Neural cell (in vitro differentiated cells): ENCODE results near the gene PDZRN3. TPM values are rescaled to one million over a fixed set of nuclear protein-coding genes. Genes with fewer than 3 reads are reported as not detected.

Experiments
- H2AFZ ChIP-seq: fragments of 200-600, 300-800 bp; sonication (generic), shearing (Covaris generic); 2 replicates; pipeline ENCODE4 v1.6.0; 2014; ENCODE audit warnings: low read depth, mild to moderate bottlenecking, antibody characterized with exemption, low read length, moderate library complexity
- H3F3A ChIP-seq: fragments of 200-600 bp; shearing (Covaris generic); 2 replicates; pipeline ENCODE4 v1.6.1; 2016; ENCODE audit warnings: mild to moderate bottlenecking, moderate library complexity, mixed read lengths, antibody characterized with exemption, low read length; ENCODE audit not compliant: insufficient read depth, poor library complexity, severe bottlenecking
- H3K27ac ChIP-seq: fragments of 200-600, 300-800 bp; sonication (generic), shearing (Covaris generic); 2 replicates; pipeline ENCODE4 v1.5.1; 2014; ENCODE audit warnings: mild to moderate bottlenecking, low read length, moderate library complexity
- H3K27me3 ChIP-seq: fragments of 300-800, 200-600 bp; sonication (generic), shearing (Covaris generic); 2 replicates; pipeline ENCODE4 v1.6.0; 2014; ENCODE audit warnings: mild to moderate bottlenecking, low read depth, low read length, moderate library complexity; ENCODE audit not compliant: insufficient read depth
- H3K36me3 ChIP-seq: fragments of 300-800, 200-600 bp; sonication (generic), shearing (Covaris generic); 2 replicates; pipeline ENCODE4 v1.5.1; 2014; ENCODE audit warnings: mild to moderate bottlenecking, antibody characterized with exemption, low read length, moderate library complexity; ENCODE audit not compliant: insufficient read depth
- H3K4me2 ChIP-seq: fragments of 300-800, 200-600 bp; sonication (generic), shearing (Covaris generic); 2 replicates; pipeline ENCODE4 v1.6.0; 2014; ENCODE audit warnings: mild to moderate bottlenecking, low read length
- H3K4me3 ChIP-seq: fragments of 300-800, 200-600 bp; sonication (generic), shearing (Covaris generic); 2 replicates; pipeline ENCODE4 v1.5.1; 2014; ENCODE audit warnings: mild to moderate bottlenecking, low read length, moderate library complexity
- H3K79me2 ChIP-seq: fragments of 200-600 bp; shearing (Covaris generic); replicated peaks from 2 replicates; pipeline ENCODE4 v1.6.0; 2014; ENCODE audit warnings: mild to moderate bottlenecking, low read length, moderate library complexity; ENCODE audit not compliant: insufficient read depth
- H3K9ac ChIP-seq: fragments of 300-800, 200-600 bp; sonication (generic), shearing (Covaris generic); 2 replicates; pipeline ENCODE4 v1.6.1; 2016; ENCODE audit warnings: mild to moderate bottlenecking, low read length, mixed read lengths
- H3K9me2 ChIP-seq: fragments of 200-600 bp; shearing (Covaris generic); 2 replicates; pipeline ENCODE4 v1.6.1; 2016; ENCODE audit warnings: mild to moderate bottlenecking, low read length, mixed read lengths; ENCODE audit not compliant: insufficient read depth
- H3K9me3 ChIP-seq: fragments of 200-600, 300-800 bp; sonication (generic), shearing (Covaris generic); 2 replicates; pipeline ENCODE4 v1.6.1; 2016; ENCODE audit warnings: mild to moderate bottlenecking, mixed run types, low read length, moderate library complexity, mixed read lengths
- H4K20me1 ChIP-seq: fragments of 200-600 bp; shearing (Covaris generic); 2 replicates; pipeline ENCODE4 v1.6.1; 2016; ENCODE audit warnings: mild to moderate bottlenecking, mixed run types; ENCODE audit not compliant: insufficient read depth
- EP300 ChIP-seq: fragments of 450-650 bp; conservative IDR thresholded peaks from 2 replicates; pipeline ENCODE4 v1.6.1; 2014; ENCODE audit warnings: antibody characterized with exemption, mild to moderate bottlenecking, moderate library complexity; ENCODE audit not compliant: poor library complexity, severe bottlenecking
- EZH2 ChIP-seq: fragments of 200-600, 300-800 bp; shearing (Covaris generic), sonication (generic); IDR thresholded peaks from 2 replicates; pipeline ENCODE4 v1.6.1; 2014; ENCODE audit warnings: antibody characterized with exemption, low read length, borderline replicate concordance, mild to moderate bottlenecking; ENCODE audit not compliant: insufficient read depth, poor library complexity, severe bottlenecking
- MXI1 ChIP-seq: fragments of 450-650 bp; conservative IDR thresholded peaks from 2 replicates; pipeline ENCODE4 v1.6.1; 2014; ENCODE audit warnings: antibody characterized with exemption, mild to moderate bottlenecking; ENCODE audit not compliant: poor library complexity, severe bottlenecking
- POLR2AphosphoS5 ChIP-seq: IDR thresholded peaks from 2 replicates; pipeline ENCODE4 v1.6.1; 2012
- RAD21 ChIP-seq: fragments of 450-650 bp; conservative IDR thresholded peaks from 2 replicates; pipeline ENCODE4 v1.6.1; 2014; ENCODE audit warnings: antibody characterized with exemption, mild to moderate bottlenecking, moderate library complexity
- SMC3 ChIP-seq: fragments of 450-650 bp; conservative IDR thresholded peaks from 2 replicates; pipeline ENCODE4 v1.6.1; 2014; ENCODE audit warnings: antibody characterized with exemption, mild to moderate bottlenecking, moderate library complexity; ENCODE audit not compliant: poor library complexity
- TAF1 ChIP-seq: IDR thresholded peaks from 2 replicates; pipeline ENCODE4 v1.6.1; 2012; ENCODE audit warnings: low read depth
- polyA plus RNA-seq: library from polyadenylated mRNA; depleted of rRNA; stranded (reverse); fragments of >200 nt; gene quantifications from 2 replicates; pipeline ENCODE4 v1.2.3, GENCODE V29; 2014
- TF ChIP-seq, protein P1 (sequence below): IDR thresholded peaks from 2 replicates; pipeline ENCODE4 v1.6.1; 2012; ENCODE audit warnings: borderline replicate concordance
- TF ChIP-seq, protein P2 (sequence below): fragments of 450-650 bp; IDR thresholded peaks from 2 replicates; pipeline ENCODE4 v1.5.1; 2014; ENCODE audit warnings: antibody characterized with exemption, mild to moderate bottlenecking, moderate library complexity; ENCODE audit not compliant: poor library complexity, severe bottlenecking

PDZRN3 gene
- polyA plus RNA-seq, 1 donor from 2014 or later: 1.1 TPM

DNA sequence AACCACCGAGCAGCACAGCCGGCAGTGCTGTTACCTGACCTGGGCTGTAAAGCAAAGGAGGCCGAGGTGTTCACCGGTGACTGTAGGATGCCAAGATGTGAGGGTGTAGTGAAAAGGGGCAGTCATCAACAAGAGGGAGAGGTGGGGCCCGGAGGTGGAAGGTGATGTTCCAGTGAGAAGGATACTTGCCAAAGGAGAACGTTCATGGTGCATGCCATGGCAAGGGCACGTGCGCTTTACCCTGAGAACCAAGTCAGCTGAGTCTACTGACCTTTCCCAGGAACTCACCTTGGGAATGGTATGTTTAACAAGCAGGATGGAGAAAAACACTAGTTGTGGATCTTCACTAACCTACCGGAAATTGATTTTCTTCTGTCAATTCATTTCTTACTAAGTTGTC, 211.1 kb downstream of the PDZRN3 start:
- Histone ChIP-seq H3K9ac (no peak overlapping the region), H3K27ac (no peak overlapping the region), H3F3A (no peaks in the 10 kb centered on the region), H3K4me3 (no peak overlapping the region), H3K9me3 (no peaks in the 10 kb centered on the region), H3K9me2 (no peaks in the 10 kb centered on the region), H4K20me1 (no peaks in the 10 kb centered on the region), H3K36me3 (no peaks in the 10 kb centered on the region), H3K79me2 (no peaks in the 10 kb centered on the region), H2AFZ (no peak overlapping the region), H3K4me2 (no peak overlapping the region), H3K27me3 (no peaks in the 10 kb centered on the region)
- TF ChIP-seq EP300 (no peak), RAD21 (no peak), EZH2 (no peak), MXI1 (no peak), POLR2AphosphoS5 (no peak), TAF1 (no peak), SMC3 (no peak)
- TF ChIP-seq, protein P1, sequence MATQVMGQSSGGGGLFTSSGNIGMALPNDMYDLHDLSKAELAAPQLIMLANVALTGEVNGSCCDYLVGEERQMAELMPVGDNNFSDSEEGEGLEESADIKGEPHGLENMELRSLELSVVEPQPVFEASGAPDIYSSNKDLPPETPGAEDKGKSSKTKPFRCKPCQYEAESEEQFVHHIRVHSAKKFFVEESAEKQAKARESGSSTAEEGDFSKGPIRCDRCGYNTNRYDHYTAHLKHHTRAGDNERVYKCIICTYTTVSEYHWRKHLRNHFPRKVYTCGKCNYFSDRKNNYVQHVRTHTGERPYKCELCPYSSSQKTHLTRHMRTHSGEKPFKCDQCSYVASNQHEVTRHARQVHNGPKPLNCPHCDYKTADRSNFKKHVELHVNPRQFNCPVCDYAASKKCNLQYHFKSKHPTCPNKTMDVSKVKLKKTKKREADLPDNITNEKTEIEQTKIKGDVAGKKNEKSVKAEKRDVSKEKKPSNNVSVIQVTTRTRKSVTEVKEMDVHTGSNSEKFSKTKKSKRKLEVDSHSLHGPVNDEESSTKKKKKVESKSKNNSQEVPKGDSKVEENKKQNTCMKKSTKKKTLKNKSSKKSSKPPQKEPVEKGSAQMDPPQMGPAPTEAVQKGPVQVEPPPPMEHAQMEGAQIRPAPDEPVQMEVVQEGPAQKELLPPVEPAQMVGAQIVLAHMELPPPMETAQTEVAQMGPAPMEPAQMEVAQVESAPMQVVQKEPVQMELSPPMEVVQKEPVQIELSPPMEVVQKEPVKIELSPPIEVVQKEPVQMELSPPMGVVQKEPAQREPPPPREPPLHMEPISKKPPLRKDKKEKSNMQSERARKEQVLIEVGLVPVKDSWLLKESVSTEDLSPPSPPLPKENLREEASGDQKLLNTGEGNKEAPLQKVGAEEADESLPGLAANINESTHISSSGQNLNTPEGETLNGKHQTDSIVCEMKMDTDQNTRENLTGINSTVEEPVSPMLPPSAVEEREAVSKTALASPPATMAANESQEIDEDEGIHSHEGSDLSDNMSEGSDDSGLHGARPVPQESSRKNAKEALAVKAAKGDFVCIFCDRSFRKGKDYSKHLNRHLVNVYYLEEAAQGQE: no peak
- TF ChIP-seq, protein P2, sequence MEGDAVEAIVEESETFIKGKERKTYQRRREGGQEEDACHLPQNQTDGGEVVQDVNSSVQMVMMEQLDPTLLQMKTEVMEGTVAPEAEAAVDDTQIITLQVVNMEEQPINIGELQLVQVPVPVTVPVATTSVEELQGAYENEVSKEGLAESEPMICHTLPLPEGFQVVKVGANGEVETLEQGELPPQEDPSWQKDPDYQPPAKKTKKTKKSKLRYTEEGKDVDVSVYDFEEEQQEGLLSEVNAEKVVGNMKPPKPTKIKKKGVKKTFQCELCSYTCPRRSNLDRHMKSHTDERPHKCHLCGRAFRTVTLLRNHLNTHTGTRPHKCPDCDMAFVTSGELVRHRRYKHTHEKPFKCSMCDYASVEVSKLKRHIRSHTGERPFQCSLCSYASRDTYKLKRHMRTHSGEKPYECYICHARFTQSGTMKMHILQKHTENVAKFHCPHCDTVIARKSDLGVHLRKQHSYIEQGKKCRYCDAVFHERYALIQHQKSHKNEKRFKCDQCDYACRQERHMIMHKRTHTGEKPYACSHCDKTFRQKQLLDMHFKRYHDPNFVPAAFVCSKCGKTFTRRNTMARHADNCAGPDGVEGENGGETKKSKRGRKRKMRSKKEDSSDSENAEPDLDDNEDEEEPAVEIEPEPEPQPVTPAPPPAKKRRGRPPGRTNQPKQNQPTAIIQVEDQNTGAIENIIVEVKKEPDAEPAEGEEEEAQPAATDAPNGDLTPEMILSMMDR: no peak

DNA sequence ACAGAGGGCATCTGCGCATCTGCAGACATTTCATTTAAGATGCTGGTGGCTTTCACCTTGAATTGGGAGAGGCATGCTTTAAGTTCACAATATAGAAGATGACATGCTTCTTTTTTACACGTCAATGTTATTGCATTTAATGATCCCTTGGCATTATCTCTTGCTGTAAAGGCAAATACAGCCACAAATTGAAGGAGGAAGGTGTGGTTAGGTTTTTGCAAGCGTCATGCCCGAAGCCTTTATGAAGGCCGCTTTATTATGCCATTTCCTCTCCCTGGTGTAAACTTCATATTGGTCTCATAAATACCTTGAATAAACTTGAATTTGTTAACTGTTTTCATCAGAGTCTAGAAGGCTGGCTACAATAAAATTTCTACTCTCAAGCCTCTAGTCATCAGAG, 212.7 kb downstream of the PDZRN3 start:
- H3K4me3 ChIP-seq: no peak overlapping the region
- no peaks in the 10 kb centered on the region for H3F3A ChIP-seq
- H3K9ac ChIP-seq: no peak overlapping the region
- TF ChIP-seq EZH2 (no peak), POLR2AphosphoS5 (no peak)
- no peak overlapping the region for H2AFZ ChIP-seq
- no peaks in the 10 kb centered on the region for H3K9me3 ChIP-seq
- no peak overlapping the region for H3K27ac ChIP-seq
- no peaks in the 10 kb centered on the region for H4K20me1 ChIP-seq
- no peaks in the 10 kb centered on the region for H3K79me2 ChIP-seq
- H3K27me3 ChIP-seq: no peaks in the 10 kb centered on the region
- no peak overlapping the region for H3K4me2 ChIP-seq
- H3K36me3 ChIP-seq: no peaks in the 10 kb centered on the region
- no peaks in the 10 kb centered on the region for H3K9me2 ChIP-seq

DNA sequence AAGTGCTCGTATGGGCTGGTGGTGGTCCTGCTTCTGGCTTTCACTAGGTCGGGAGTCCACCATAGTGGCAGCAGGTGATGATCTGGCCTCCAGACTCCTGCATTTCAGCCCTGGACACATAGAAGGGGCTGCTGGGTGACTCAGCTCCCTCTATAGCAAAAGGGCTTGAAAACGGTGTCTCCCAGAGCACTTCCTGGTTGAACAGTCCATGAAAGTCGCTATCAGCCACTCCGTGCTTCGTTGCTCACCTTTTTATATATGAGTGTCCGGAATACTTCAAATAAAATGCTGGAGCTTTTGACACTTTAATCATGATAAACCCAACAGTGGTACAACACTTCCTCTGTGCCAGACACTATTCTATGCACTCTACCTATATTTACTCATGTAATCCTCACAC, 213.2 kb downstream of the PDZRN3 start:
- Histone ChIP-seq H3K79me2 (no peaks in the 10 kb centered on the region), H3K9me3 (no peaks in the 10 kb centered on the region)
- TF ChIP-seq EP300 (no peak), EZH2 (no peak), MXI1 (no peak), RAD21 (no peak), TAF1 (no peak), SMC3 (no peak), POLR2AphosphoS5 (no peak)
- TF ChIP-seq, protein P2: no peak
- TF ChIP-seq, protein P1: no peak

More for the DNA sequence above, 213.2 kb downstream of the PDZRN3 start:
- Histone ChIP-seq H3K4me2 (no peak overlapping the region), H3K36me3 (no peaks in the 10 kb centered on the region), H3K9me2 (no peaks in the 10 kb centered on the region), H4K20me1 (no peaks in the 10 kb centered on the region), H3F3A (no peaks in the 10 kb centered on the region), H3K27ac (no peak overlapping the region), H3K27me3 (no peaks in the 10 kb centered on the region), H3K4me3 (no peak overlapping the region), H2AFZ (no peak overlapping the region), H3K9ac (no peak overlapping the region)
